GM20431 (cell line): ENCODE results near the gene KRT3.

Source experiments
- in situ Hi-C: fragments of 300-500 bp; cut with MseI, MboI; formaldehyde crosslinking; loops from one replicate; pipeline ENCODE4 v1.15.0; 2020; ENCODE audit warnings: low sequenced_read_pairs; ENCODE audit not compliant: unreplicated experiment

The KRT3 gene

GRCh38 chr12:52815161-52815560 is 19.2 kb upstream of the KRT3 start:
- in situ Hi-C loops = no loop called here

- in situ Hi-C loops = no loop called here
Measured at GRCh38 chr12:52814710-52815155, 18.8 kb upstream of the KRT3 start.

GRCh38 chr12:52813885-52814709 is 18.2 kb upstream of the KRT3 start, which contains the start of gene KRT4:
KRT4 (minus strand) TSS chr12:52814116; CDS start chr12:52814058, 58 bp downstream.
- in situ Hi-C loops = no loop called here

GRCh38 chr12:52813203-52813819 is 17.4 kb upstream of the KRT3 start:
- in situ Hi-C loops = no loop called here

GRCh38 chr12:52812749-52813148 is 16.8 kb upstream of the KRT3 start:
- in situ Hi-C loops = no loop called here

GRCh38 chr12:52812073-52812400 is 16.1 kb upstream of the KRT3 start:
- in situ Hi-C loops = no loop called here

- in situ Hi-C loops = no loop called here
Measured at GRCh38 chr12:52811191-52812072, 15.5 kb upstream of the KRT3 start.

- in situ Hi-C loops = no loop called here
Measured at GRCh38 chr12:52810554-52810953, 14.6 kb upstream of the KRT3 start.

GRCh38 chr12:52809166-52809565 is 13.2 kb upstream of the KRT3 start:
- in situ Hi-C loops = no loop called here

GRCh38 chr12:52808573-52809160 is 12.8 kb upstream of the KRT3 start:
- in situ Hi-C loops = no loop called here

GRCh38 chr12:52807544-52808470 is 11.9 kb upstream of the KRT3 start:
- in situ Hi-C loops = no loop called here

GRCh38 chr12:52806821-52807543 is 11.1 kb upstream of the KRT3 start:
- in situ Hi-C loops = no loop called here

- in situ Hi-C loops = no loop called here
Measured at GRCh38 chr12:52806169-52806811, 10.4 kb upstream of the KRT3 start.

GRCh38 chr12:52805739-52806138 is 9.8 kb upstream of the KRT3 start:
- in situ Hi-C loops = no loop called here

- in situ Hi-C loops = no loop called here
Measured at GRCh38 chr12:52805000-52805399, 9.1 kb upstream of the KRT3 start.

- in situ Hi-C loops = no loop called here
Measured at GRCh38 chr12:52802442-52802841, 6.5 kb upstream of the KRT3 start.

GRCh38 chr12:52801773-52802172 is 5.9 kb upstream of the KRT3 start:
- in situ Hi-C loops = no loop called here

GRCh38 chr12:52800259-52800917 is 4.5 kb upstream of the KRT3 start:
- in situ Hi-C loops = no loop called here
